GM21381 (cell line): ENCODE data around the gene APOBEC3C.
"Not testable (repeated sequence)": the region's sequence is repeated elsewhere in the genome, so short reads cannot be mapped to it uniquely, and the experiment has no call there.

Experiments used
- ATAC-seq: cut with Tn5 transposase; IDR thresholded peaks from one replicate; pipeline ENCODE4 v1.9.1; 2021; ENCODE audit warnings: mild to moderate bottlenecking, moderate library complexity; ENCODE audit not compliant: unreplicated experiment

APOBEC3C gene

GRCh38 chr22:38981992-38982927 lies 31.8 kb upstream of the APOBEC3C start, which contains the start of gene APOBEC3B:
TSS of gene APOBEC3B (plus strand) at chr22:38982347. CDS start at chr22:38982454, 107 bp downstream.
- peak; percentile 57 for ATAC-seq

- no peak for ATAC-seq
These were observed 29.8 kb upstream of the APOBEC3C start for GRCh38 chr22:38984224-38984623.

GRCh38 chr22:38984784-38985757 lies 29.0 kb upstream of the APOBEC3C start:
- peak; percentile 65 for ATAC-seq

GRCh38 chr22:38986629-38987028 lies 27.4 kb upstream of the APOBEC3C start:
- ATAC-seq, result no peak

GRCh38 chr22:38987171-38987895 lies 26.7 kb upstream of the APOBEC3C start:
- ATAC-seq, result no peak

GRCh38 chr22:38989466-38989865 lies 24.6 kb upstream of the APOBEC3C start:
- no peak for ATAC-seq

GRCh38 chr22:38992871-38993371 lies 21.1 kb upstream of the APOBEC3C start:
- ATAC-seq, result not testable (repeated sequence)

- no peak for ATAC-seq
These were observed 18.0 kb upstream of the APOBEC3C start for GRCh38 chr22:38996105-38996504.

- ATAC-seq, result no peak
These were observed 16.5 kb upstream of the APOBEC3C start for GRCh38 chr22:38997518-38997917.

- ATAC-seq, result peak; percentile 78
These were observed 10.9 kb upstream of the APOBEC3C start for GRCh38 chr22:39003165-39003638.

- no peak for ATAC-seq
These were observed 6.9 kb upstream of the APOBEC3C start for GRCh38 chr22:39007177-39007576.

- ATAC-seq, result not testable (repeated sequence)
These were observed 5.7 kb upstream of the APOBEC3C start for GRCh38 chr22:39008271-39008850.

- no peak for ATAC-seq
These were observed 3.1 kb upstream of the APOBEC3C start for GRCh38 chr22:39010946-39011345.

- ATAC-seq, result no peak
These were observed 1.2 kb upstream of the APOBEC3C start for GRCh38 chr22:39012533-39013511.

- not testable (repeated sequence) for ATAC-seq
These were observed 506 bp upstream of the APOBEC3C start for GRCh38 chr22:39013561-39013941.

- ATAC-seq, result not testable (repeated sequence)
These were observed 665 bp downstream of the APOBEC3C start for GRCh38 chr22:39014723-39015121.

- ATAC-seq, result no peak
These were observed 2.5 kb downstream of the APOBEC3C start for GRCh38 chr22:39016592-39016991.

- ATAC-seq, result no peak
These were observed 3.7 kb downstream of the APOBEC3C start for GRCh38 chr22:39017596-39018365.
